COLO668 (cell line): ENCODE measurements around the gene GSDME.

Experiments used
- DNase-seq: peaks from one replicate; lab custom pipeline; 2025; ENCODE audit not compliant: unreplicated experiment; lab: John Stamatoyannopoulos, UW

Gene GSDME

DNA sequence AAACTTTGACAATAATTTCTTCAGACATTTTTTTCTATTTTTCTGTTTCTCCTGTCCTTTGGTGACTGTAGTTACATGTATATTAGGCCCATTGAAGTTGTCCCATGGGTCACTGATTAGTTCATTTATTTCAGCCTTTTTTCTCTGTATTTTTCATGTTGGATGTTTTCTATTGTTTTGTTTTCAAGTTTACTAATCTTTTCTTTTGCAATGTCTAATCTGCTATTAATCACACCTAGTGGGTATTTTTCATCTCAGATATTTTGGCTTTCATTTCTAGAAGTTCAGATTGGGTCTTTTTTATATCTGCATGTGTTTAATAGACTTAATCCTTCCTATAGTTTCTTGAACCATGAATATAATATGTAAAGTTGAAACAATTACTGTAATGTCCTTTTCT is 99.3 kb downstream of the GSDME start:
- no peak for DNase-seq

- no peak for DNase-seq
Measured at GRCh38 chr7:24656608-24657007, 100.7 kb downstream of the GSDME start.

DNA sequence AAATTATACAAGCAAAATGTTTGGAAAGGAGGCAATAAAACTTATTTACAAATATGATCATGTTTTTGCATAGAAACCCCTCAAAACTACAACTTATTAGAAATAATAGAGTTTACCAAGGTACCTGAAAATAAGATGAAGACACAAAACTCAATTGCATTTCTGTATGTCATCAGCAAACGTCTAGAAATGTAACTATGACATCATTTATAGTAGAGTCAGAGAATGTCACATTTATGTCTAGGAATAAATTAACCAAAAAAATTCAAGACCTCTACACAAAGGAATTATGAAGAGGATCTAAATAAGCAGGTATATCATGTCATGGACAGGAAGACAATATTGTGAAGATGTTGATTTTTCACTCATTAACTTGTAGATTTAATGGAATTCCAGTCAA is 103.0 kb downstream of the GSDME start:
- no peak for DNase-seq

GRCh38 chr7:24653316-24654085 is 103.8 kb downstream of the GSDME start:
- no peak for DNase-seq

GRCh38 chr7:24652251-24652939 is 104.9 kb downstream of the GSDME start:
- no peak for DNase-seq
